ENCODE results near the gene CHST6. TPM values are rescaled to one million over a fixed set of nuclear protein-coding genes. Genes with fewer than 3 reads are reported as not detected.

The CHST6 gene
- total and polyA plus RNA-seq, 9 of the 15 experiments (the other 6 are each of a cell fraction or from before 2014, with no cell fraction given), result 0.01 to 0.05 (median 0.02) TPM; not detected in 6

- no peaks in the 10 kb centered on the region for H3K9me3 ChIP-seq (replicated peaks; ENCODE audit: control insufficient read depth, insufficient read depth, low read depth, low read length)
- CTCF ChIA-PET (ENCODE audit: low intra/inter-chr PET ratio), result no interaction called here
- no peaks in the 10 kb centered on the region; the same call in 1 of the 2 replicates for H4K20me1 ChIP-seq (replicated peaks; ENCODE audit: control insufficient read depth, insufficient read depth, low read length)
- no peak overlapping the region for H3K4me2 ChIP-seq (ENCODE audit: insufficient read depth, low read length)
- H3K36me3 ChIP-seq (ENCODE audit: control insufficient read depth, insufficient read depth, low read length), result no peaks in the 10 kb centered on the region
- POLR2A ChIA-PET, result no interaction called here
- TF ChIP-seq E2F6 (IDR thresholded peaks at IDR 0.05; ENCODE audit: borderline replicate concordance in 1 of 2, extremely low read depth in 1 of 2, insufficient read depth in 1 of 2, insufficient read length in 1 of 2, low read depth in 1 of 2, low read length in 1 of 2, poor library complexity in 1 of 2, severe bottlenecking in 1 of 2), result peak in 1 of 2 experiments; percentile 29
- no peak for TF ChIP-seq SIRT6 (IDR thresholded peaks at IDR 0.05; ENCODE audit: low read depth, low read length)
- peaks cover 13 to 62% of the 10 kb centered on the region in 2 experiments; a peak in 4 of 5 replicates for H3K27me3 ChIP-seq (ENCODE audit: control insufficient read depth in 2 of 2, insufficient read depth in 2 of 2, low read length in 2 of 2)
- no peak overlapping the region for H3K27ac ChIP-seq (ENCODE audit: extremely low read depth, low read depth, low read length)
- FAIRE-seq (no peak), ATAC-seq (no peak), DNase-seq (ENCODE audit: extremely low read depth in 1 of 4, low spot score in 3 of 4) (no peak)
- peaks cover 0 to 9% of the 10 kb centered on the region in 2 experiments; a peak in 2 of 5 replicates for H3K4me1 ChIP-seq (replicated peaks in 1 of 2; ENCODE audit: control insufficient read depth in 2 of 2, insufficient read depth in 2 of 2, low read length in 2 of 2)
- H2AFZ ChIP-seq (ENCODE audit: low read depth, low read length), result no peak overlapping the region
- no peak overlapping the region for H3K4me3 ChIP-seq
- 46% methylated on average over 34 of the region's 47 CpGs for WGBS (ENCODE audit: insufficient coverage, low coverage, missing lambda C conversion rate)
- intact Hi-C loops (cut with micrococcal nuclease) (no loop called here), in situ Hi-C loops (cut with MboI) (loop anchor here (10.0 kb wide), 1 partner anchor 285 kb away; no protein-coding TSS in a partner anchor)
- BruUV-seq (replicated peaks), result no TSS peak
- H3K79me2 ChIP-seq (ENCODE audit: control insufficient read depth, insufficient read depth, low read length), result no peaks in the 10 kb centered on the region
- H3K9ac ChIP-seq (ENCODE audit: insufficient read depth in 1 of 2, low read depth in 2 of 2, low read length in 2 of 2), result no peak overlapping the region; a peak in 1 of 4 replicates
- no peaks in the 10 kb centered on the region for H3K9me1 ChIP-seq (ENCODE audit: control insufficient read depth, insufficient read depth, low read length)
Measured at GRCh38 chr16:75479421-75479990, 15.7 kb downstream of the CHST6 start.

All from K562 (cell line).